ENCODE measurements around the gene MOG. TPM values are rescaled to one million over a fixed set of nuclear protein-coding genes. Genes with fewer than 3 reads are reported as not detected.
"Not testable (repeated sequence)": the region's sequence is repeated elsewhere in the genome, so short reads cannot be mapped to it uniquely, and the experiment has no call there.

MOG gene
- total RNA-seq, 2 donors from 2014 or later = not detected

- no peaks in the 10 kb centered on the region for H3K9me3 Mint-ChIP-seq
- H3K36me3 Mint-ChIP-seq = no peaks in the 10 kb centered on the region
- peaks cover 6 to 10% of the 10 kb centered on the region in 2 donors for H3K27me3 Mint-ChIP-seq
- ATAC-seq (no peak), DNase-seq (ENCODE audit: low spot score) (no peak)
- H3K4me1 Mint-ChIP-seq (ENCODE audit: low read depth in 2 of 2) = peaks cover 9 to 11% of the 10 kb centered on the region in 2 donors
- no peak overlapping the region for H3K4me3 Mint-ChIP-seq
- H3K27ac Mint-ChIP-seq = no peak overlapping the region
These were observed 4.7 kb upstream of the MOG start for GRCh38 chr6:29652198-29652584.

- Mint-ChIP-seq H3K27me3 (peaks cover 6 to 14% of the 10 kb centered on the region in 2 donors), H3K36me3 (no peaks in the 10 kb centered on the region), H3K4me1 (ENCODE audit: low read depth in 2 of 2) (peaks cover 9 to 11% of the 10 kb centered on the region in 2 donors), H3K4me3 (no peak overlapping the region), H3K27ac (no peak overlapping the region), H3K9me3 (no peaks in the 10 kb centered on the region)
- ATAC-seq (no peak), DNase-seq (ENCODE audit: low spot score) (peak; percentile 78)
These were observed 3.3 kb upstream of the MOG start for GRCh38 chr6:29653452-29654038.

- H3K9me3 Mint-ChIP-seq = no peaks in the 10 kb centered on the region
- ATAC-seq (no peak), DNase-seq (ENCODE audit: low spot score) (no peak)
- H3K27ac Mint-ChIP-seq = no peak overlapping the region
- no peak overlapping the region for H3K4me3 Mint-ChIP-seq
- peaks cover 6 to 19% of the 10 kb centered on the region in 2 donors for H3K27me3 Mint-ChIP-seq
- no peaks in the 10 kb centered on the region for H3K36me3 Mint-ChIP-seq
- H3K4me1 Mint-ChIP-seq (ENCODE audit: low read depth in 2 of 2) = peaks cover 0 to 4% of the 10 kb centered on the region in 2 donors
These were observed 1.2 kb upstream of the MOG start for GRCh38 chr6:29655658-29656057.

- H3K9me3 Mint-ChIP-seq = no peaks in the 10 kb centered on the region
- DNase-seq (ENCODE audit: low spot score) (no peak), ATAC-seq (no peak)
- peaks cover 0 to 4% of the 10 kb centered on the region in 2 donors for H3K4me1 Mint-ChIP-seq (ENCODE audit: low read depth in 2 of 2)
- peaks cover 6 to 21% of the 10 kb centered on the region in 2 donors for H3K27me3 Mint-ChIP-seq
- H3K4me3 Mint-ChIP-seq = no peak overlapping the region
- H3K36me3 Mint-ChIP-seq = no peaks in the 10 kb centered on the region
- H3K27ac Mint-ChIP-seq = no peak overlapping the region
These were observed 735 bp upstream of the MOG start for GRCh38 chr6:29656157-29656556.

GRCh38 chr6:29661071-29661470 is 4.2 kb downstream of the MOG start:
- no peak overlapping the region for H3K27ac Mint-ChIP-seq
- H3K27me3 Mint-ChIP-seq = peaks cover 9 to 16% of the 10 kb centered on the region in 2 donors
- H3K4me3 Mint-ChIP-seq = no peak overlapping the region
- no peaks in the 10 kb centered on the region for H3K9me3 Mint-ChIP-seq
- DNase-seq (ENCODE audit: low spot score) (no peak), ATAC-seq (no peak)
- no peaks in the 10 kb centered on the region for H3K36me3 Mint-ChIP-seq
- H3K4me1 Mint-ChIP-seq (ENCODE audit: low read depth in 2 of 2) = no peaks in the 10 kb centered on the region

GRCh38 chr6:29661502-29662141 is 4.7 kb downstream of the MOG start:
- H3K4me3 Mint-ChIP-seq; H3K36me3 Mint-ChIP-seq; ATAC-seq; H3K4me1 Mint-ChIP-seq (ENCODE audit: low read depth in 2 of 2); H3K27ac Mint-ChIP-seq; DNase-seq (ENCODE audit: low spot score); H3K9me3 Mint-ChIP-seq: not testable (repeated sequence)
- peaks cover 9 to 14% of the 10 kb centered on the region in 2 donors for H3K27me3 Mint-ChIP-seq

- Mint-ChIP-seq H3K27ac (no peak overlapping the region), H3K4me3 (no peak overlapping the region), H3K4me1 (ENCODE audit: low read depth in 2 of 2) (no peaks in the 10 kb centered on the region), H3K9me3 (no peaks in the 10 kb centered on the region), H3K27me3 (peaks cover 17 to 20% of the 10 kb centered on the region in 2 donors), H3K36me3 (no peaks in the 10 kb centered on the region)
- no peak for ATAC-seq
- no peak for DNase-seq (ENCODE audit: low spot score)
These were observed 6.6 kb downstream of the MOG start for GRCh38 chr6:29663300-29664042.

GRCh38 chr6:29665942-29666825 is 9.3 kb downstream of the MOG start:
- H3K4me1 Mint-ChIP-seq (ENCODE audit: low read depth in 2 of 2) = no peaks in the 10 kb centered on the region
- no peak for ATAC-seq
- H3K4me3 Mint-ChIP-seq = no peak overlapping the region
- no peak overlapping the region for H3K27ac Mint-ChIP-seq
- H3K36me3 Mint-ChIP-seq = no peaks in the 10 kb centered on the region
- DNase-seq (ENCODE audit: low spot score) = no peak
- H3K27me3 Mint-ChIP-seq = peaks cover 11 to 23% of the 10 kb centered on the region in 2 donors
- no peaks in the 10 kb centered on the region for H3K9me3 Mint-ChIP-seq

- no peaks in the 10 kb centered on the region for H3K4me1 Mint-ChIP-seq (ENCODE audit: low read depth in 2 of 2)
- DNase-seq (ENCODE audit: low spot score) (no peak), ATAC-seq (no peak)
- H3K27ac Mint-ChIP-seq = no peak overlapping the region
- H3K9me3 Mint-ChIP-seq = no peaks in the 10 kb centered on the region
- H3K27me3 Mint-ChIP-seq = peaks cover 11 to 29% of the 10 kb centered on the region in 2 donors
- no peaks in the 10 kb centered on the region for H3K36me3 Mint-ChIP-seq
- H3K4me3 Mint-ChIP-seq = no peak overlapping the region
These were observed 9.9 kb downstream of the MOG start for GRCh38 chr6:29666826-29667130.

- Mint-ChIP-seq H3K4me1 (ENCODE audit: low read depth in 2 of 2) (no peaks in the 10 kb centered on the region), H3K36me3 (no peaks in the 10 kb centered on the region), H3K27ac (no peak overlapping the region), H3K27me3 (peaks cover 11 to 33% of the 10 kb centered on the region in 2 donors), H3K4me3 (no peak overlapping the region), H3K9me3 (no peaks in the 10 kb centered on the region)
- DNase-seq (ENCODE audit: low spot score) (no peak), ATAC-seq (no peak)
These were observed 10.3 kb downstream of the MOG start for GRCh38 chr6:29667158-29667557.

GRCh38 chr6:29671026-29671425 is 14.1 kb downstream of the MOG start:
- H3K4me1 Mint-ChIP-seq (ENCODE audit: low read depth in 2 of 2) = peaks cover 0 to 2% of the 10 kb centered on the region in 2 donors
- H3K27ac Mint-ChIP-seq = no peak overlapping the region
- peaks cover 11 to 29% of the 10 kb centered on the region in 2 donors for H3K27me3 Mint-ChIP-seq
- no peak overlapping the region for H3K4me3 Mint-ChIP-seq
- H3K9me3 Mint-ChIP-seq = no peaks in the 10 kb centered on the region
- DNase-seq (ENCODE audit: low spot score) = no peak
- no peaks in the 10 kb centered on the region for H3K36me3 Mint-ChIP-seq
- ATAC-seq = no peak

- not testable (repeated sequence) for H3K4me3 Mint-ChIP-seq
These were observed 15.2 kb downstream of the MOG start for GRCh38 chr6:29672116-29672515.

GRCh38 chr6:29673161-29673560 is 16.3 kb downstream of the MOG start:
- Mint-ChIP-seq H3K36me3 (no peaks in the 10 kb centered on the region), H3K9me3 (no peaks in the 10 kb centered on the region), H3K4me1 (ENCODE audit: low read depth in 2 of 2) (peaks cover 5 to 18% of the 10 kb centered on the region in 2 donors), H3K27me3 (peaks cover 5 to 21% of the 10 kb centered on the region in 2 donors), H3K27ac (no peak overlapping the region), H3K4me3 (no peak overlapping the region)
- no peak for ATAC-seq
- no peak for DNase-seq (ENCODE audit: low spot score)

More at GRCh38 chr6:29672116-29672515, 15.2 kb downstream of the MOG start:
- not testable (repeated sequence) for H3K9me3 Mint-ChIP-seq; H3K27ac Mint-ChIP-seq; DNase-seq (ENCODE audit: low spot score); ATAC-seq; H3K36me3 Mint-ChIP-seq
- peaks cover 3 to 10% of the 10 kb centered on the region in 2 donors for H3K4me1 Mint-ChIP-seq (ENCODE audit: low read depth in 2 of 2)
- H3K27me3 Mint-ChIP-seq = peaks cover 11 to 29% of the 10 kb centered on the region in 2 donors
